COLO829 (cell line): ENCODE data around the gene EN2.

Source experiments
- DNase-seq: peaks from one replicate; pipeline ENCODE4 v3.0.0; 2012; ENCODE audit warnings: low spot score

The EN2 gene

DNA sequence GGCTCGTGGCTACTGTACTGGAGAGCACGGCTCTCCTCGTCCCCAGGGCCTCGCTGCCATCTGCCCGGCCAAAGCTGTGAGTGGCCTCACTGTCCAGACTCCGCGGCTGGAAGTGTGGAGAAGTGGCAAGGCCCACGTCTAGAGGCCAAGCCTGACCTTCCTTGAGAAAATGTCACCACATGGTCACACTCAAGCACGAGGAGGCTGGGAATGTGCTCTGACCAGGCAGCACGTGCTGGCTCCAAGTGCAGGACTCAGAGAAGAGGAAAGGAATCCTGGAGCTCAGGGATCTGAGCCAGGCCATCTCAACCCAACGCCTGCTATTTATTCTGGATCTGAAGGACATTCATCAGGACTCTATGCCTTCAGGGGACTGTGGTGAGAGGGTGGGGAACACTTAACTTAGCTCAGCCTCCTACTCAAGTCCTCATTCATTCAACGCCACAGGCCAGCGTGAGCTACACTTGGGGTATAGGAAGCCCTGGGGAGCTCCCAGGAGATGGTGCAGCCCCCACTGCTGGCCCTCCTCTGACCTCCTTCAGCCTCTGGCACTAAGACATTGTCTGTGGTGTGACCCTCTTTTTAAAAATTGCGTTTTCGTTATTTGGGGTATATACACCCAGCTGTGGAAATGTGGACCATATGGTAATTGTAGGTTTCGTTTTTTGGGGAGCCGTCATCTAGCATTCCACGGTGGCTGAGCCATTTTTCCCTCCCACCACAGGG, 29.0 kb downstream of the EN2 start:
- DNase-seq = no peak

DNA sequence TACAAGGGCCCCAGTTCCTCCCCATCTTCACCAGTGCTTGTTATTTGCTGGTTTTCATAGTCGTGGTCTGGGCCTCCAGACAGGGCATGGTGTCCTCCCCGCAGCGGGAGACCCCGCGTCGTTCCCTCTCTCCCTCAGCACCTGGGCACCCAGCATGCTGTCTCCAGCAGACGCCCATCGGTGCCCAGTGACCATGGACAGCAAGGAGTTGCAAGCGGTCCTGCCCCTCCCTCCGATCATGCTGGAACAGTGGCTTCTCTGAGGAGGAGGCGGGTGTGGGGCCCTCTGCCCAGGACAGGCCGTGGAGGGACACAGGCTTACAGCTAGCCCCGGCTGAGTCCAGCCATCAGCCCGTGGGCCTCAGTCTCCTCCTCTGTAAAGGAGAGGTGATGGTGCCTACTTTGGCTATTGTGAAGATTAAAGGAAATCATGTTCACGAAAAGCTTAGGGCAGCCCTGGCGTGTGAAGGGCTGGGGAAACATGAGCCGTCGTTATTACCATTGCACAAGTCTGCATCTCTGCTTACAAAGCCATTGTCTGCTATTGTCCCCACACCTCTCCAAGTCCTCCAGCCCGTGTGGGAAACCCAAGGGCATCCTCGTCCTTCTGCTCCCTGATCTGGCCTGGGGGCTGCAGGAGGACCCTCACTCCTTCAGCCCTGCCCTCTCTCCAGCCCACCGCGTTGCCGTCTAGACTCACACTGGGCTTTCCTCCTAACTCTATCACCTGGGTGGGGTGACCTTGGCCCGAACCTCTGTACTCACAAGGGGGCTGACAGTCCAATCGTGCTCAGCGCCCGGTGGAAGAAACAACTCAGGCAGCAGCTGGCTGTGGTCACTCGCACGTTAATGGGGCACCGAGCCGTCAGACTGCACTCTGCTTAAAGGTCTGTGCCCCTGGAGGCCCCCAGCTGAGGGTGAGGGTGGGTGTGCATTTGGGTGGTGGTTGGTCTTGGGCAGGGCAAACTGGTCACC, 29.9 kb downstream of the EN2 start:
- DNase-seq = no peak

DNA sequence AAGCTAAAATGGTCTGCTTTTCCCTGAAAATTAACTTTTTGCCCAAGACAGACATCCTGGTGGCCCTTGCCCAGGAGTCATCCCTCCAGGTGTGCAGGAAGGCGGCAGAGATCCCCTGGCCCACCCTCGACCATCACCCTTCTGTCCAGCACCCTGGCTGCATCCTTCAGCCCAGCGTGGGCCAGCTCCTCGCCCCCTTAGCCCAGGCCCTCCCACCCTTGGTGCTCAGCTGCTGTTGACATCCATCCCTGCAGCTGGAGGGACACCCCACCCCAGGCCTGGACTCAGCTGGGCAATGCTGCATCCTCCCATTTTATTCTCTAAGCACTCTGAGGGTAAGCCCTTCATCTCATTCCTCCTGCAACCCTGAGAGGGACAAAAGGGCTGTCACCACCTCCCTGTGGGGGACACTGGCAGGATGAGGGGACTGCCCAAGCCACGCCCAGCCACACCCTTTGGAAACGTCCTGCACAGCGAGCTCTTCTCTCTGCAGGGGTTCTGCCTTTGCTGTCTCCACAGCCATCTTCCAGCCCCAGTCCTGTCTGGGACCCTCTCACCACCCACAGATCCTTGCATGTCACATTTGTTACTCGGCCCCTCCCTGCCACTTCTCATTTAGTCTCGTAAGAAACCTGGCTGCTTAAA, 30.7 kb downstream of the EN2 start:
- DNase-seq = no peak

DNA sequence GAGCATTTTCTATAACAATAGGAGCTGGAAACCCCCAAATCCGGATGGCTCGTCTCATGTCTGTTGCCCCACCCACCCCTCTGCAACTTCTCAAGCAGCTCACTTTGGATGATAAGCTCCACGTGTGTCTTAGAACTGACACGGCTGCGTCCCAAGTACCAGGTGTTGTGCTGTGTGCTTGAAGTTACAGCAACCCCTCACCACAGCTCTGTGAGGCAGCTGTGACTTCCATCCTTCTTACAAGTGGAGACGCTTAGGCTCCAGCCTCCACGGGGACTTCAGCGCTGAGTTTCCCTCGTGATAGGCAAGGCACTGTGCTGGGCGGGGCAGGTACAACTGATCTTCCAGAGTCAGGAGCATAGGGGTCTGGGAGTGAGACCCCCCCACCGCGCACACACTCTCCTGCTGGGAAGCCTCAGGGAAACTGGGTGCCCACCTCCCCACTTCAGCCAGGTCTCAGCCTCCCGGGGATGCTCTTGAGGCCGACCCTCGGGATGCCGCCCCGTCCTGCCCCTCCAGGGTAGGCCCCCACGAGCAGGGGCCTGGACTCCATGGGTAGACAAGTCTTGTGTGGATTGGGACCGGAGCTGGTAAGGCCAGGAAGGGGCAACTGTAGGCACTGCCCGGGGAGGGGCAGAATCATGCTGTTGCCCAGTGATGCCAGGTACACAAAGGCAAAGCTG, 31.4 kb downstream of the EN2 start:
- no peak for DNase-seq

DNA sequence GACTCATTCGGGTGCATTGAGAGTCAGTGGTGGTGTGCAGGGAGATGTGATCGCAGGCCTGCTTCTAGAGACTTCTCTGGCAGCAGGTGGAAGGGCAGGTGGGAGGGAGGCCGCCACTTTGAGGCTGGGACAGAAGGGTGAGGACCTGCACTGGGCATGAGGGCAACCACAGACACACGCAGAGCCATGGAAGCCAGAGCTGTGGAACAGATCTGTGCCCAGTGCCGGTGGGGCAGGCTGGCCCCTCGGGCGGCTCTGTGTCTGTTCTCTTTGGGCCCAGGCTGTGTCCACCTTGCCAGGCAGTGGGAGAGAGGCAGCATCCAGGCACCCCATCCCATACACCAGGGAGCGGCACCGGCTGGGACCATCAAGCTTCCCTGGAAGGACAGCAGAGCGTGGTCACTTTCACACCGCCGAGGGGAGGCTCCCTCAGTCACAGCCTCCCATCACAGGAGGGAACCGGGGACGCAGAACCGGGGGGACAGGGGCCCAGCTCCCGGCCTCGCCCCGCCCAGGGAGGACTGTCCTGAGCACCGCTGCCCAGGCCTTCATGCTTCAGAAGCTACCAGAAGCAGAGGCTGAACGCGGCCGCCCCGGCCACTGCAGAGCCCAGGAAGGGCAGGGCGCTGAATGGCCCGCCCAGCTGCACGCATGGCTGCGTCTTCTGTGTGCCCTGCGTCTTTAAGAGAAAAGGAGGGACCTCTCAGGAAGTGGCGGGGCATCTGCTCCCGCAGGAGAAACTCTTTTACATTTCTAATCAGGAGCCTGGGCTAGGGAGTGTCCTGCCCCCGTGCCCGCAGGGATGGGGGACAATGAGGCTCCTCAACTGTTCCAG, 32.1 kb downstream of the EN2 start:
- DNase-seq = no peak

DNA sequence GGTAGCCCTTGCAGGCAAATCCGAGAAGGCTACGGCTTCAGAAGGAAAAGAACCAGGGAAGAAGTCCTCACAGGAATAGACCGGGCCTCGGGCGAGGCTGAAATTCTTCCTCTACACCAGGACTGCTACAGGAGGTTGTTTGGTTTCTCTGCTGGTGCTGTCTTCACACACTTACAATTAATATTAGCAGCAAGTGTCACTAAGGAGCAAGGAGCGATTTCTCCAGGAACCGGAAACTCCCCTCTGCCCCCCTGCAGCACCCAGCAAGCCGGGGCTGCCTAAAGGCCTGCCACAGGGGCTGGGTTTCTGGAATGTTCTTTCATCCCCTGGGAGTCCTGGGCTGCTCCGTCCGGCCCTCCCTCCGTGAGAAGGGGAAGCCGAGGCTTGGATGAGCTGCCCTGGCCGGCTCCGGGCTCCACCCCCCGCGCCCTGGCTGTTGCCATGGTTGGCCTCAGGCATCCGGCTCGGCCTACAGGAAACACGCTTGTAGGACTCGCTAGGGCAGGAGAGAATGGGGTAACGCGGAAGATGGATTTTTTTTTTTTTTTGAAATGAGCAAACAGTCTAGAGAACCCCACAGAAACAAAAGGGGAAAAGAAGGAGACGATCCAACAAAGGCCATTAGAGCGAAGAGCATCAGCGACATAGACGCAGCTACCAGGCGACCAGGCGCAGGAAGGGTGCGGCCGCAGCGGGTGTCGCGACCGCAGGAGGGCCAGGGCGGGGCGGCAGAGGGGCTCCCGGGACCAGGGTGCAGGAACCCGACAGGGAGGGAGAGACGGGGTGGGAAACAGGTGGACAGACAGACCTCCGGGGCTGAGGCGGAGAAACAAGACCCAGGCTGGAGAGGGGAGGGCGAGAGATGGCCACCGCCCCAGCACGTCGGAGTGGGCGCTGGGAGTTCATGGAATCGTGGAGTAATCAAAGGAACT, 33.0 kb downstream of the EN2 start:
- DNase-seq = no peak

DNA sequence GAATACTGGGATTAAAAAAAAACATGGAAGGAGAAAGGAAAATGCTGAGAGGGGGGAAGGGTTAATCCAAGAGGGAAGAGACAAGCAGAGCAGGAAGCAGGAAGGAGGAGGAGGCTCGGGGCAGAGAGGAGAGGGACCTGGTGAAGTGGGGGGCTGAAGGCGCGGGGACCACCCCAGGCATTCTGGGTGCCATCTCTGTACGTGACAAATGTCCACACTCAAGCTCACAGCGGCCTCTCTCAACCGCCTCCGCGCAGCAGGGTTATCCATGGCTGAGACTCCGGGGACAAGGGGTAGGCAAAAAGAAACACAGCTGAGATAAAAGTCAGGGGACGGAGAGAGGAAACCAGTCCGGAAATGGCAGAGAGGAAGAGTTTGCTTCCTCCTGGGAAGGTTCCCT, 33.9 kb downstream of the EN2 start:
- DNase-seq = no peak

DNA sequence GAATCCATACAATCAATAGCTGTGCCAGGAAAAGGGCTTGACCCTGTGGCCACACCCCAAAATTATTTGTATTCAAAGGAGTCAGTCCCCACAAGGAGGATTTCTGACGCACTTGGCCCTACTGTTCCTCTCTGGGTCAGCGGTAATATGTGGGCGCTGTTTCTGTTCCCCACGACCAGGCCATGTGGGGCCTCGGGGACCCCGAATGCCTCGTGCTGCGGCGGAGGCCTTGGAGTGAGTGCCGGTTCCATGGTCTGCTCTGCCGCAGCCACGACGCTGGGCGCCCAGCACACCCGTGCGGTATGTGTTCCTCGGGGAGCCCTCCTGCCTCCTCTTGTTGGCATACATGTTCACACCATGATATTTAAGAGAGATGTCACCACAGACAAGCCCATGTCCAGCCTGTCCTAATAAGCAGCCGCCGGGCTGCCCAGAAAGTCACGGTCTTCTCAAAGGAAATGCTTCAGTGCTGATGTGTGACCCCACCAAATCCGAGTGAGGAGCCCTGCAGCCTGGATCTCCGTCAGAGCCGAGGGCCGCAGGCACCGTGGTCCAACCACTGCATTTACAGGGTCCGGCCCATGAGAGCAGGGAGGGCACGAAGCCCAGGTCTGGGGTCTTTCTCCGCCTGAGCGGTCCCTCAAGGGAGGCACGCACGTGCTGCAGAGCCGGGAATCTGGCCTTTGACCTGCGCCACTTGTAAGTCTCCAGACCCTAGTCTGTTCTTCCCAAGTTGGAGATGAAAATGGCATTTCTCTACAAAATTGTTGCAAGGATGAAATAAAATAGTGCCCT, 36.0 kb downstream of the EN2 start:
- no peak for DNase-seq

DNA sequence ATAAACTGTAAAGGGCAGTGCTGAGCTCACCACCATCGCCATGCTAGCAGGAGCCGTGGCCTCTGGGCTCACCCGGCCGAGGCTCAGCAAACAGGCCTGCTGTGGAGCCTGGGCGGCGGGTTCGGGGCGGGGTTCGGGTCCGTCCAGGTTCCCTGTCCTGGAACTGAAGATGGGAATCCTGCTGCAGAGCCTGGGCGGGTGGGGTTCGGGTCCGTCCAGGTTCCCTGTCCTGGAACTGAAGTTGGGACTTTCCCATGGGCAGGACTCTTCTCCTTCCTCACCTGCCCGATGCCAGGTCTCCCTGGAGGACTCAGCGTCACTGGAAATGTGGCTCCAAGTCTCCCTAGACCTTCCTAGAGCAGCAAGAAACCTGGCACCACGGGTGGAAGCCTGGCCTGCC, 36.6 kb downstream of the EN2 start:
- no peak for DNase-seq

DNA sequence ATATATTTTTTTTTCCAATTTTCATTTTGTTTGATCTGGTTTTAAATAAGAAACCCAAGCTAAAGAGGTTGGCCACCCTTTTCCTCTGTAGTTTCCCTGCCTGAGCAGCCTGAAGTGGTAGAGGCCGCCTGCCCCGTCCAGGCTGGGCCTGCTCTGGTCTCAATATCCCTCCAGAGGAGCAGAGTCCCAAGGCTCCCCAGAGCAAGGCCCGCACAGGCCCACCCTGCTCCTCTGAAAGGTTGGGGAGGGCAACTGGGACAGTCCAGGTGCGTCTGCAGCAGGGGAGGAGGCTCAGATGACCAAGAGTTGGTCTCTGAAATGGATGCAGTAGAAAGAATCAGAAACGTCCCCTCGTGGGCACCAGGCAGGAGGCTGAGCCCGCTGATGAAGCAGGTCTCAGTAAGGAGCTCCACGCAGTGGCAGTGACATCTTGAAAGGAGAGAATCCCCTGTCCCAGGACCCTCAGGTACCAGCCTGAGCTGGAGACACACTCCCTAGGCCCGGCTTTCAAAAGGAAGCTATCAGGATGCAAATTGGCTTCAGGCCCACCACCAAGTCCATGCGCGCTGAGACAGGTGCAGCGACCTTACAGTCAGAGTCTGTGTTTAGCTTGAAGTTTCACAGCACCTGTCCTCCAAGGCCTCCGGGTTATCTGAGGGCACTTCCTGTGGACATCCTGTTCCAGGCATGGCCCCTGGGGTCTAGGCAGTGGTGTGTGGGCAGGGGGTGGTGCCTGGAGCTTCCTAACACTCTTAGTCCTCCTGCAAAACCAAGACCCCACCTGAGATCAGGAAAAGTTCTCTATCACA, 37.7 kb downstream of the EN2 start:
- no peak for DNase-seq

DNA sequence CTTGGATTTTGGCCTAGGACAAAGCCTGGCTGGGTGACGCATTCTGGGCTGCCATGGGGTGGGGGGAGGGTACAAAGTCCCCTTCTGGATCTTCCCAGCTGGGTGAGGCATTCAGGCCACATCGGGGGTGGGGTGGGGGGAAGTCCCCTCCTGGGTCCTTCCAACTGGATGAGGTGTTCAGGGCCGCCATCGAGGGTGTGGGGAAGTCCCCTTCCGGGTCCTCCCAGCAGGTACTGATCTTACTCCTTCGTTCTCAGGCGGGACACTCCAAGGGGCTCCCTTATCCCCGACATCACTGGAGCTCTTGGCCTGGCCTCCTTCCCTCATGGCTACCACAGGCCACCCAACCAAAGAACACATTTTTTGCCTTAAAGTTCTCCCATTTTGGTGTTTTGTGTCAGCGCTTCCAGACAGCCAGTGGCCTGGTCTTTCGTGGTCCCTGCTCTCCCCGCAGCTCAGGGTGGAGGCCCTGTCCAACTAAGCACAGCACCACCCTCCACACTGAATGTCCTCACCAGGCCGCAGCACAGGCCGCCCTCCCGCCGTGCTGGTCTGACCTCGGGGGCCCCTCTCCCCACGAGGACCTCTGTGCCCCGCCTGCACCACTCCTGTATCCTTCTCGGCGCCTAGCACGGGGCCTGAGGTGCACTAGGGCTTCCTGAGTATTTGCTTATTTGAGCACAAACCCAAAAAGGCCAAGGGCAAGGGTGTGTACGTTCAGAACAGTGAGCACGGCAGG, 38.5 kb downstream of the EN2 start:
- DNase-seq = no peak

DNA sequence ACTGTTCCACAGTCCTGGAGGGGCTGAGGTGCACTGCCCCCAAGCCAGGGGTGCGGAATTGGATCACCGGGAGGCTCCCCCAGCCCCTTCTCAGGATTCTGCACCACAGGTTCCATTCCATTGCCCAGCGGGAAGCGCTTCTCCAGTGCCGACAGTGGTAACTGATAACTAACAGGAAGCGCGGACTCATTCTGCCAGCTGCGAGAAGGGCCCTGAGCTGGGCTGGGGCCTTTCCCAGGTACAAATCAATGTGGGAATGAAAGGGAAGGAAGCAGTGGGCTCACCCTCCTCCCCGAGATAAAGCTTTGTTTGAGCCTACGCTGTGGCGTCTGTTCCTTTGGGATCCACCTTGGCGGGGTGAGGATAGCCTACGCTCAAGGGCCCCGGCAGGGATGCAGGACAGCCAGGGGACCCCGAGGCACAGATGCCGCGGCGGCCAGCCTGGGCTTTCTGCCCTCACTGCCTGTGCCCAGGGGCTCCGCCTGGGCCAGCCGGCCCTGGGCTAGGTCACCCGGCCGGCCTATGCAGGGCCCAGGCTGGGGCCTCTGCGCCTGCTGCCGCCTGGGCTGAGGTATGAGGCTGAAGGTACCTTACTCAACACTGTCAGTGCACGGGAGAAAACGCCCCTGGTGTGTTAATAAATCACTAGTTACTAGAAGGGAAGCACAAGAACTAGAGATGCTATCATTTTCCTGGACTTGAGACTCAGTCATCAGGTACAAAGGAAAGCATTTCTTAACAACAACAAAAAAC, 39.4 kb downstream of the EN2 start:
- DNase-seq = no peak

DNA sequence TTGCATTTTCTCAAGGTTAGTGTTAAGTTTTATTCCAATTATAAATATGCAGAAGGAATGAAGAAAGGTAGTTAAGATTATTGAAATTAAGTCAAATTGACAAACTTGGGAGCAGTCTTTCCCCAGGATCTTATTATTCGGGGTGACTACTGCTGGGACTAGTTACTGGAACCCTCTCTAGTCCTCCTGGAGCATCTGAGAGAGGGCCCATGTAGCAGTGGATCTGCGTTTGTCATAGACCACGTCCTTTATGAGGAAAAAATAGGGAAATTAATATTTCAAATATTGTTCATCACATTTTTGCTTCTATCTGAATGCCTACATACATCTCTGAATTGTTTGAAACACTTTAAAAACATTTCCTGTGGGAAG, 47.5 kb downstream of the EN2 start:
- DNase-seq = no peak

DNA sequence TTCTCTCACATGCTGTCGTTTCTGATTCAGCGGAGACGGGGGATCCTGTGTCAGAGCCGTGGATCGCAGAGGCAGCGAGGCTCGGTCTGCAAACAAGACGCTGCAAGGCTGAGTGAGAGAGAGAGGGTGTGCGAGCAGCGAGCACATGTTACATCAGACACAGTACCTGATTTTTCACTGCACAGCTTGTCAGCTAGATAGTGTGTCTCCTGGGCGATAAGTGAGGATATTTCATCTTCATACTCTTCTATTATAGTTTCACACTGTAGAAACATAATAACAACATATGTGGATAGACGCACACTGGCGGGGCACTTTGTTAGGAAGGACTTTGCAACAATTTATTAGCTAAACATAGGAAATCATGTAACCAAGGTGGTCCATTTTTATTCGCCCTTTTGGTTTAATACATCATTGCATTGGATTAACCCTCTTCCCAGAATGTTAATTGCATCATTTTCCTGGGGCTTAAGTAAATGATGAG, 49.0 kb downstream of the EN2 start:
- no peak for DNase-seq

DNA sequence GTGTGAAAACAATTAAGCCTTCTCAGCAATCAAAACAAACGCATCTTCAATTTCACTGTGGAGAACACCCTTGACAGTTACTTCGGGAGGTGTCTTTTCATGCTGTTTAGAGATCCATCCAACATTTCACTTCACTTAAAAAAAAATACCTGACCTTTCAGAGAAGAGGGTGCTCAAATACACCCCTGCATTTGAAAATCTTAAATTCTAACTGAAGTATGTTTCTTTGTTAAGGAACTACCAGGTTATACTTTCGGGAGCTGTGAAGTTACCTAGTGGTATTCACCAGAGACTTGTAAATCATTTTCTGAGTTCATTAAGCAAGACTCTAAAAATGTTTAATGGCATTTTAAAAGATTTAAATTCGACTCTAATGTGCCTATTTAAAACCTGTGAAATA, 49.6 kb downstream of the EN2 start:
- DNase-seq = no peak

DNA sequence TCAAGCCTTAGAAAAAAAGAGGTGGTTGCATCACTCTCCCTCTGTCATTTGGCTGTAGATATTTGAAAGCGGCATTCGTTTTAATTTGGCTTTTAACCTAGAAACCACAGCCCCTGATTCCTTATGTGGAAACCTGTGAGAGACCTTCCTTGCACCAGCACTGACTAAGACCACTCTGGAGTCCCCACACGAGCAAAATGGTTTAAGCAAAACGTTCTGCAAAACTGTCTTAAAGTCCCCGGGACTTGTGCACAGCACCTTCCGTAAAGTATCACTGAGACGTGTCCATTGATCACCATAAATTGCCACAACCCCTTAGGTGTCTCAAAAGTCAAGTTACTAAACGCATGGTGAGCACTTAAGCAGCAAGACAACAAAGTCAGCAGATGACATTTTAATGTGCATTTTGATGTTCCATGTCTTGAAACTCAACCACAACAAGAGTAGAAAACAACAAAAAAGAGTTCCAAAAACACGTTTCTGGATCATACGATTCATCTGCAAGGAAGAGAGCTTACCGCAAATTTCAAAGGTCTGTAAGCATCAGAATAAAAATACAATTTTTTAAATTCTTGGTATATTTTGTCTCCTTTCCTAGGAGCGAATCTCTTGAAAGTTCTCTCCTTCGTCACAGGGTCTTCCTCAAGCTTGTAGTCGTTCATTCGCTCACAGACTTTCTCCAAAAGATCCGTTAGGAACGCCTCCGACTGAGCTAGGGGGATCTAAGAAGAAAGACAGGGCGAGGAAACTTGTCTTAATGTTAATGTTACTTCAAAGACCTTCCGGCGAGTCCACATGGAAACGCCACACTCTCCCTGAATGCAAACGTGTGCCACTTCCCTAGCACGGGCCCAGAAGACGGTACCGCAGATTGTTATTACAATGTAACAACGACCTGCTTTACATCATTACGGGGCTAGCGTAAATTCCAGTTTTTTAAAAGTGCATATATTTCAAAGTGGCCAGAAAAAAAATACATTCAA, 50.7 kb downstream of the EN2 start:
- no peak for DNase-seq
